Transverse colon (tissue), 4 donors: ENCODE results near the gene ZNF367. TPM values are rescaled to one million over a fixed set of nuclear protein-coding genes. Genes with fewer than 3 reads are reported as not detected.

ENCODE experiments used
- DNase-seq: peaks from one replicate; pipeline ENCODE4 v3.0.0-alpha.2; 2019
- H3K27ac ChIP-seq, 4 donors: fragments of 200-600 bp; sonication (generic); 2 replicates each; pipeline ENCODE4 v1.5.1; 2016 to 2018; ENCODE audit warnings: inconsistent platforms in 4 of 4
- H3K27me3 ChIP-seq: fragments of 200-600 bp; sonication (generic); 2 replicates; pipeline ENCODE4 v1.5.1; 2017; ENCODE audit warnings: inconsistent platforms
- H3K36me3 ChIP-seq, 4 donors: fragments of 200-600 bp; sonication (generic); 2 replicates each; pipeline ENCODE4 v1.5.1; 2017 to 2019; ENCODE audit warnings: inconsistent platforms in 4 of 4
- H3K4me1 ChIP-seq, 4 donors: fragments of 200-600 bp; sonication (generic); 2 replicates each; pipeline ENCODE4 v1.5.1; 2017 to 2020; ENCODE audit warnings: inconsistent platforms in 4 of 4
- H3K4me3 ChIP-seq, 4 donors: fragments of 200-600 bp; sonication (generic); 1 replicate in 1 of 4; 2 replicates in 3 of 4; pipeline versions ENCODE4 v1.5.1 to v1.6.1; 2017 to 2019; ENCODE audit warnings: inconsistent platforms in 4 of 4
- H3K9me3 ChIP-seq, 2 donors: fragments of 200-600 bp; sonication (generic); 2 replicates each; pipeline ENCODE4 v1.5.1; 2017 to 2019; ENCODE audit warnings: inconsistent platforms in 2 of 2
- CTCF ChIP-seq, 5 experiments: fragments of 200-600 bp in 3 of 5; fragments of 450-650 bp in 2 of 5; sonication (generic) in 3 of 5; IDR thresholded peaks; 1 replicate in 2 of 5; 2 replicates in 3 of 5; pipeline ENCODE4 v1.5.1; 2016 to 2017; ENCODE audit warnings: antibody characterized with exemption in 5 of 5, inconsistent platforms in 3 of 5, mild to moderate bottlenecking in 2 of 5, moderate library complexity in 1 of 5
- EP300 ChIP-seq: sonication (generic); formaldehyde crosslinking; IDR thresholded peaks from one replicate; pipeline ENCODE4 v1.6.1; 2017; ENCODE audit warnings: antibody characterized with exemption, low read depth
- POLR2A ChIP-seq: fragments of 450-650 bp; IDR thresholded peaks from one replicate; pipeline ENCODE4 v1.6.1; 2016; ENCODE audit warnings: antibody characterized with exemption, mild to moderate bottlenecking, moderate library complexity
- POLR2AphosphoS5 ChIP-seq, 3 donors: sonication (generic); formaldehyde crosslinking; IDR thresholded peaks; one replicate each; pipeline ENCODE4 v1.6.1; 2016; ENCODE audit warnings: antibody characterized with exemption in 3 of 3
- WGBS, 2 donors: methylation state at CpG; one replicate each; pipeline ENCODE4 v1.1.5; 2018; ENCODE audit warnings: low coverage in 1 of 2; 5-methylcytosine and 5-hydroxymethylcytosine counted together
- in situ Hi-C, 4 donors: fragments of 200-750 bp; cut with MboI; loops; one replicate each; pipeline versions ENCODE4 v1.15.0 to v1.15.1; 2017; ENCODE audit warnings: low sequenced_read_pairs in 3 of 4, low pct_ligation_motif_present in 1 of 4, low pct_unique_long_range_greater_than_20kb in 1 of 4
- intact Hi-C: fragments of 100-400 bp; cut with DNase I; formaldehyde crosslinking; loops from one replicate; pipeline ENCODE4 v1.15.1; 2023; ENCODE audit warnings: low total_unique reads
- total RNA-seq, 4 donors: library from RNA; depleted of rRNA; stranded (reverse); fragments of >200 nt; gene quantifications; one replicate each; pipeline ENCODE4 v1.1.0, GENCODE V29; 2016

The ZNF367 gene
- total RNA-seq, 4 donors from 2014 or later = 1.2 to 2.1 (median 1.4) TPM; not detected in 1

- no peaks in the 10 kb centered on the region for H3K27me3 ChIP-seq
- no peaks in the 10 kb centered on the region for H3K9me3 ChIP-seq
- no peak for TF ChIP-seq CTCF (IDR thresholded peaks at IDR 0.05)
- peak; percentile 35 to 65 (median 48) for TF ChIP-seq POLR2AphosphoS5 (IDR thresholded peaks at IDR 0.05)
- TF ChIP-seq EP300 = peak; percentile 19
- no peak overlapping the region for H3K4me3 ChIP-seq
- H3K4me1 ChIP-seq = peaks cover 16 to 31% (median 25%) of the 10 kb centered on the region in 4 donors
- 49 to 78% methylated on average over 4 to 6 of the region's 6 CpGs for WGBS, 2 donors
- no peaks in the 10 kb centered on the region for H3K36me3 ChIP-seq
- intact Hi-C loops (no loop called here), in situ Hi-C loops (no loop called here)
- DNase-seq = peak; percentile 25
- peak overlapping the region; percentile 99 for H3K27ac ChIP-seq
Measured at GRCh38 chr9:96420468-96421219, 2.5 kb upstream of the ZNF367 start.

GRCh38 chr9:96419691-96419969 lies 1.5 kb upstream of the ZNF367 start:
- Histone ChIP-seq H3K4me3 (peak overlapping the region in 3 of 4 donors; percentile 67 to 76 (median 69)), H3K36me3 (no peaks in the 10 kb centered on the region), H3K9me3 (no peaks in the 10 kb centered on the region), H3K27me3 (no peaks in the 10 kb centered on the region), H3K27ac (peak overlapping the region; percentile 99), H3K4me1 (peaks cover 16 to 31% (median 25%) of the 10 kb centered on the region in 4 donors)
- in situ Hi-C loops = no loop called here
- intact Hi-C loops = loop anchor here (10.0 kb wide), 1 partner anchor 235 kb away; the partner anchor contains the start of gene PRXL2C
- WGBS, 2 donors = 33 to 37% methylated on average over 2 of the region's 2 CpGs
- TF ChIP-seq POLR2AphosphoS5 (IDR thresholded peaks at IDR 0.05) (no peak), CTCF (IDR thresholded peaks at IDR 0.05) (no peak), POLR2A (no peak), EP300 (no peak)
- DNase-seq = no peak

- H3K27ac ChIP-seq = peak overlapping the region; percentile 99
- peak; percentile 86 for DNase-seq
- H3K36me3 ChIP-seq = no peaks in the 10 kb centered on the region
- intact Hi-C loops (loop anchor here (1.0 to 10.0 kb wide), 2 partner anchors 31 to 236 kb away; partner anchors contain the start of genes HABP4 and PRXL2C), in situ Hi-C loops (no loop called here)
- TF ChIP-seq EP300 (no peak), POLR2AphosphoS5 (IDR thresholded peaks at IDR 0.05) (peak; percentile 22 to 84 (median 80)), POLR2A (peak; percentile 90), CTCF (IDR thresholded peaks at IDR 0.05) (peak in 1 of 5 experiments; percentile 6)
- no peaks in the 10 kb centered on the region for H3K9me3 ChIP-seq
- H3K4me3 ChIP-seq = peak overlapping the region; percentile 67 to 77 (median 72)
- peaks cover 16 to 36% (median 26%) of the 10 kb centered on the region in 4 donors for H3K4me1 ChIP-seq
- WGBS, 2 donors = 0 to 1% methylated on average over 1 to 38 of the region's 58 CpGs
- no peaks in the 10 kb centered on the region for H3K27me3 ChIP-seq
Measured at GRCh38 chr9:96418920-96419690, 935 bp upstream of the ZNF367 start.

- intact Hi-C loops (loop anchor here (1.0 to 10.0 kb wide), 2 partner anchors 33 to 237 kb away; partner anchors contain the start of genes HABP4 and PRXL2C), in situ Hi-C loops (no loop called here)
- DNase-seq = peak; percentile 24
- H3K36me3 ChIP-seq = no peaks in the 10 kb centered on the region
- no peaks in the 10 kb centered on the region for H3K27me3 ChIP-seq
- peak overlapping the region; percentile 67 to 85 (median 72) for H3K4me3 ChIP-seq
- H3K4me1 ChIP-seq = peaks cover 16 to 44% (median 30%) of the 10 kb centered on the region in 4 donors
- WGBS, 2 donors = 1% methylated on average over 20 of the region's 62 CpGs; no CpG with 5 or more reads in 1 of the 2 donors
- peak overlapping the region; percentile 99 for H3K27ac ChIP-seq
- no peak for TF ChIP-seq POLR2AphosphoS5 (IDR thresholded peaks at IDR 0.05)
- TF ChIP-seq POLR2A = no peak
- no peak for TF ChIP-seq CTCF (IDR thresholded peaks at IDR 0.05)
- TF ChIP-seq EP300 = no peak
- no peaks in the 10 kb centered on the region for H3K9me3 ChIP-seq
Measured at GRCh38 chr9:96417661-96418082, 498 bp downstream of the ZNF367 start.
